Neuron (in vitro differentiated cells): ENCODE data around the gene TWIST2.

ENCODE experiments used
- H2AFZ ChIP-seq: one replicate; pipeline ENCODE4 v1.6.1; 2013; ENCODE audit warnings: low read depth, mild to moderate bottlenecking, inconsistent platforms, low read length, moderate library complexity
- H3K27me3 ChIP-seq: one replicate; pipeline ENCODE4 v1.6.1; 2013; ENCODE audit warnings: low read length; ENCODE audit not compliant: insufficient read depth
- H3K36me3 ChIP-seq: one replicate; pipeline ENCODE4 v1.6.1; 2013; ENCODE audit warnings: low read length; ENCODE audit not compliant: insufficient read depth
- H3K4me1 ChIP-seq: one replicate; pipeline ENCODE4 v1.6.1; 2013; ENCODE audit warnings: low read length; ENCODE audit not compliant: insufficient read depth
- H3K4me3 ChIP-seq: 2 replicates; pipeline ENCODE4 v1.5.1; 2013; ENCODE audit warnings: mild to moderate bottlenecking, low read length, moderate library complexity
- H3K9me3 ChIP-seq: one replicate; pipeline ENCODE4 v1.6.1; 2013; ENCODE audit warnings: low read length

Gene TWIST2

GRCh38 chr2:238818561-238818960, 29.3 kb upstream of the TWIST2 start:
- Histone ChIP-seq H3K9me3 (peaks cover 5% of the 10 kb centered on the region), H3K4me1 (no peaks in the 10 kb centered on the region), H2AFZ (no peak overlapping the region), H3K4me3 (no peak overlapping the region), H3K36me3 (no peaks in the 10 kb centered on the region), H3K27me3 (no peaks in the 10 kb centered on the region)

GRCh38 chr2:238820197-238820596, 27.7 kb upstream of the TWIST2 start:
- Histone ChIP-seq H3K9me3 (peaks cover 5% of the 10 kb centered on the region), H2AFZ (no peak overlapping the region), H3K4me1 (no peaks in the 10 kb centered on the region), H3K36me3 (no peaks in the 10 kb centered on the region), H3K4me3 (no peak overlapping the region), H3K27me3 (no peaks in the 10 kb centered on the region)

GRCh38 chr2:238820916-238821315, 27.0 kb upstream of the TWIST2 start:
- Histone ChIP-seq H3K27me3 (no peaks in the 10 kb centered on the region), H3K4me3 (no peak overlapping the region)

GRCh38 chr2:238821391-238821790, 26.5 kb upstream of the TWIST2 start:
- Histone ChIP-seq H3K27me3 (no peaks in the 10 kb centered on the region), H3K4me1 (no peaks in the 10 kb centered on the region), H2AFZ (no peak overlapping the region), H3K4me3 (no peak overlapping the region), H3K9me3 (peaks cover 5% of the 10 kb centered on the region), H3K36me3 (no peaks in the 10 kb centered on the region)

More at GRCh38 chr2:238820916-238821315, 27.0 kb upstream of the TWIST2 start:
- peaks cover 5% of the 10 kb centered on the region for H3K9me3 ChIP-seq
- no peaks in the 10 kb centered on the region for H3K4me1 ChIP-seq
- no peak overlapping the region for H2AFZ ChIP-seq
- H3K36me3 ChIP-seq: no peaks in the 10 kb centered on the region

- H3K4me3 ChIP-seq: no peak overlapping the region
- no peaks in the 10 kb centered on the region for H3K27me3 ChIP-seq
- H3K36me3 ChIP-seq: no peaks in the 10 kb centered on the region
Observed at GRCh38 chr2:238821944-238822670, 25.8 kb upstream of the TWIST2 start.

GRCh38 chr2:238822955-238823354, 24.9 kb upstream of the TWIST2 start:
- H3K9me3 ChIP-seq: peaks cover 5% of the 10 kb centered on the region
- no peak overlapping the region for H3K4me3 ChIP-seq
- H3K27me3 ChIP-seq: no peaks in the 10 kb centered on the region
- H3K36me3 ChIP-seq: no peaks in the 10 kb centered on the region
- no peak overlapping the region for H2AFZ ChIP-seq
- no peaks in the 10 kb centered on the region for H3K4me1 ChIP-seq

More at GRCh38 chr2:238821944-238822670, 25.8 kb upstream of the TWIST2 start:
- H2AFZ ChIP-seq: no peak overlapping the region
- H3K4me1 ChIP-seq: no peaks in the 10 kb centered on the region
- H3K9me3 ChIP-seq: peaks cover 5% of the 10 kb centered on the region

GRCh38 chr2:238831177-238831576, 16.7 kb upstream of the TWIST2 start:
- Histone ChIP-seq H3K27me3 (peaks cover 12% of the 10 kb centered on the region), H2AFZ (no peak overlapping the region), H3K9me3 (no peaks in the 10 kb centered on the region), H3K4me1 (no peaks in the 10 kb centered on the region), H3K4me3 (no peak overlapping the region), H3K36me3 (no peaks in the 10 kb centered on the region)

- H3K4me1 ChIP-seq: no peaks in the 10 kb centered on the region
- H3K27me3 ChIP-seq: peaks cover 12% of the 10 kb centered on the region
- no peak overlapping the region for H2AFZ ChIP-seq
- H3K4me3 ChIP-seq: no peak overlapping the region
- H3K36me3 ChIP-seq: no peaks in the 10 kb centered on the region
- H3K9me3 ChIP-seq: no peaks in the 10 kb centered on the region
Observed at GRCh38 chr2:238834982-238835381, 12.9 kb upstream of the TWIST2 start.

GRCh38 chr2:238835726-238836301, 12.1 kb upstream of the TWIST2 start:
- H2AFZ ChIP-seq: no peak overlapping the region
- H3K4me1 ChIP-seq: no peaks in the 10 kb centered on the region
- no peaks in the 10 kb centered on the region for H3K36me3 ChIP-seq
- peaks cover 12% of the 10 kb centered on the region for H3K27me3 ChIP-seq
- H3K4me3 ChIP-seq: no peak overlapping the region
- no peaks in the 10 kb centered on the region for H3K9me3 ChIP-seq

GRCh38 chr2:238838786-238839327, 9.0 kb upstream of the TWIST2 start:
- no peaks in the 10 kb centered on the region for H3K36me3 ChIP-seq
- H3K9me3 ChIP-seq: no peaks in the 10 kb centered on the region
- H3K4me3 ChIP-seq: no peak overlapping the region
- no peaks in the 10 kb centered on the region for H3K4me1 ChIP-seq
- peaks cover 14% of the 10 kb centered on the region for H3K27me3 ChIP-seq
- H2AFZ ChIP-seq: no peak overlapping the region

- Histone ChIP-seq H3K9me3 (no peaks in the 10 kb centered on the region), H3K36me3 (no peaks in the 10 kb centered on the region), H3K4me1 (no peaks in the 10 kb centered on the region), H3K27me3 (peaks cover 17% of the 10 kb centered on the region), H3K4me3 (no peak overlapping the region), H2AFZ (no peak overlapping the region)
Observed at GRCh38 chr2:238839428-238839827, 8.5 kb upstream of the TWIST2 start.

- Histone ChIP-seq H2AFZ (no peak overlapping the region), H3K27me3 (peaks cover 34% of the 10 kb centered on the region), H3K9me3 (no peaks in the 10 kb centered on the region), H3K4me1 (no peaks in the 10 kb centered on the region), H3K36me3 (no peaks in the 10 kb centered on the region), H3K4me3 (no peak overlapping the region)
Observed at GRCh38 chr2:238841542-238842164, 6.2 kb upstream of the TWIST2 start.

GRCh38 chr2:238843476-238843875, 4.4 kb upstream of the TWIST2 start:
- Histone ChIP-seq H3K9me3 (no peaks in the 10 kb centered on the region), H2AFZ (no peak overlapping the region), H3K4me3 (no peak overlapping the region), H3K27me3 (peaks cover 51% of the 10 kb centered on the region), H3K4me1 (no peaks in the 10 kb centered on the region), H3K36me3 (no peaks in the 10 kb centered on the region)
